ENCODE results near the gene ADI1.

DNA sequence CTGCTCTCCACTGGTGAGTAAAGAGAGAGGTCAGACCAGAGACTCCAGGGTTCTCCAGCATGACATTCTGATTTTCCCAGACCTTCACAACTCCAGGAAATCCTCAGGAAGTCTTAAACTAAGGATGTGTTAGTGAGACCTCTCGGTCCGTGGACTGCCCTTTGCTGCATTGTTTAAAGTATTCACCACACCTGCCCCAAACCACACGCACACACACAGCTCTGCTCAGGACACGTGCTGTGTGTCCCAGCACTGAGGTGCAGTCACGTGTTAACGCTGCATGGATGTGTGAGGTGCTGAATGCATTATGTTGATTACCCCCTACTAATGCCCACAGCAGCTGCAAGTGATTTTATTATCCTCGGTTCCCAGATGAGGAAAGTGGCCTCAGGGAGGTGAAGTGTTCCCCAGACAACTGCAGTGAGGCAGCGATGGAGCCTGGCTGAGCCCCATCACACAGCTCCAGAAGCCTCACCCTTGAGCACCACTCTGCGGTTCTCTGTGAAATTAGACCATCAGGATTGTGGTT lies 71.5 kb downstream of the ADI1 start:
- TF ChIP-seq POLR2A (IDR thresholded peaks at IDR 0.05) (no peak), CTCF (IDR thresholded peaks at IDR 0.05 in 8 of 11, conservative IDR thresholded peaks at IDR 0.05 in 3 of 11) (no peak), POLR2AphosphoS5 (IDR thresholded peaks at IDR 0.05) (no peak)

All from spleen (tissue), 7 donors.